Measurements from ENCODE around the gene OR1N2. TPM values are rescaled to one million over a fixed set of nuclear protein-coding genes. Genes with fewer than 3 reads are reported as not detected.

The OR1N2 gene
- total and polyA plus RNA-seq, 2 of the 4 experiments (the other 2 are of a cell fraction): not detected

Other genes with a start within 250 kb of the OR1N2 start
- 21.1 and 24.7 TPM in 2 replicates for gene PTGS1, start 182.1 kb upstream of the OR1N2 start, total RNA-seq (2012; rRNA removed)
- gene PTGS1, start 182.1 kb upstream of the OR1N2 start, polyA plus RNA-seq (2012; rRNA removed): 33.9 and 38.3 TPM in 2 replicates
- gene OR1J1, start 75.2 kb upstream of the OR1N2 start, total RNA-seq (2012; rRNA removed): not detected in 2 replicates
- not detected in 2 replicates for gene OR1J1, start 75.2 kb upstream of the OR1N2 start, polyA plus RNA-seq (2012; rRNA removed)
- gene OR1J2, start 42.3 kb upstream of the OR1N2 start, total RNA-seq (2012; rRNA removed): not detected in 2 replicates
- gene OR1J2, start 42.3 kb upstream of the OR1N2 start, polyA plus RNA-seq (2012; rRNA removed): not detected in 2 replicates
- not detected in 2 replicates for gene OR1J4, start 34.0 kb upstream of the OR1N2 start, total RNA-seq (2012; rRNA removed)
- gene OR1J4, start 34.0 kb upstream of the OR1N2 start, polyA plus RNA-seq (2012; rRNA removed): not detected in 2 replicates
- gene OR1N1, start 25.8 kb upstream of the OR1N2 start, total RNA-seq (2012; rRNA removed): not detected in 2 replicates
- gene OR1N1, start 25.8 kb upstream of the OR1N2 start, polyA plus RNA-seq (2012; rRNA removed): not detected in 2 replicates
- gene OR1L8, start 30.3 kb downstream of the OR1N2 start, total RNA-seq (2012; rRNA removed): not detected in 2 replicates
- not detected in 2 replicates for gene OR1L8, start 30.3 kb downstream of the OR1N2 start, polyA plus RNA-seq (2012; rRNA removed)
- gene OR1Q1, start 61.6 kb downstream of the OR1N2 start, total RNA-seq (2012; rRNA removed): not detected in 2 replicates
- not detected in 2 replicates for gene OR1Q1, start 61.6 kb downstream of the OR1N2 start, polyA plus RNA-seq (2012; rRNA removed)
- gene OR1B1, start 104.5 kb downstream of the OR1N2 start, total RNA-seq (2012; rRNA removed): not detected in 2 replicates
- gene OR1B1, start 104.5 kb downstream of the OR1N2 start, polyA plus RNA-seq (2012; rRNA removed): not detected in 2 replicates
- not detected in 2 replicates for gene OR1L1, start 108.6 kb downstream of the OR1N2 start, total RNA-seq (2012; rRNA removed)
- gene OR1L1, start 108.6 kb downstream of the OR1N2 start, polyA plus RNA-seq (2012; rRNA removed): not detected in 2 replicates
- not detected in 2 replicates for gene OR1L3, start 122.0 kb downstream of the OR1N2 start, total RNA-seq (2012; rRNA removed)
- not detected in 2 replicates for gene OR1L3, start 122.0 kb downstream of the OR1N2 start, polyA plus RNA-seq (2012; rRNA removed)
- not detected in 2 replicates for gene OR1L4, start 170.9 kb downstream of the OR1N2 start, total RNA-seq (2012; rRNA removed)
- gene OR1L4, start 170.9 kb downstream of the OR1N2 start, polyA plus RNA-seq (2012; rRNA removed): not detected in 2 replicates
- gene OR1L6, start 189.2 kb downstream of the OR1N2 start, total RNA-seq (2012; rRNA removed): not detected in 2 replicates
- gene OR1L6, start 189.2 kb downstream of the OR1N2 start, polyA plus RNA-seq (2012; rRNA removed): not detected in 2 replicates
- gene OR5C1, start 235.8 kb downstream of the OR1N2 start, total RNA-seq (2012; rRNA removed): not detected in 2 replicates
- gene OR5C1, start 235.8 kb downstream of the OR1N2 start, polyA plus RNA-seq (2012; rRNA removed): not detected in 2 replicates
- gene OR1K1, start 247.0 kb downstream of the OR1N2 start, total RNA-seq (2012; rRNA removed): not detected in 2 replicates
- gene OR1K1, start 247.0 kb downstream of the OR1N2 start, polyA plus RNA-seq (2012; rRNA removed): not detected in 2 replicates